NCI-H2171 treated with DMSO at 0.1 percent for 48 hours (cell line): Measurements from ENCODE around the gene SIMC1.
A peak's percentile ranks its signal among the peaks of the same experiment; 100 is the strongest.
"Not testable (repeated sequence)": the region's sequence is repeated elsewhere in the genome, so short reads cannot be mapped to it uniquely, and the experiment has no call there.

Source experiments
- DNase-seq: peaks from one replicate; lab custom pipeline; 2025; lab: John Stamatoyannopoulos, UW

The SIMC1 gene

DNA sequence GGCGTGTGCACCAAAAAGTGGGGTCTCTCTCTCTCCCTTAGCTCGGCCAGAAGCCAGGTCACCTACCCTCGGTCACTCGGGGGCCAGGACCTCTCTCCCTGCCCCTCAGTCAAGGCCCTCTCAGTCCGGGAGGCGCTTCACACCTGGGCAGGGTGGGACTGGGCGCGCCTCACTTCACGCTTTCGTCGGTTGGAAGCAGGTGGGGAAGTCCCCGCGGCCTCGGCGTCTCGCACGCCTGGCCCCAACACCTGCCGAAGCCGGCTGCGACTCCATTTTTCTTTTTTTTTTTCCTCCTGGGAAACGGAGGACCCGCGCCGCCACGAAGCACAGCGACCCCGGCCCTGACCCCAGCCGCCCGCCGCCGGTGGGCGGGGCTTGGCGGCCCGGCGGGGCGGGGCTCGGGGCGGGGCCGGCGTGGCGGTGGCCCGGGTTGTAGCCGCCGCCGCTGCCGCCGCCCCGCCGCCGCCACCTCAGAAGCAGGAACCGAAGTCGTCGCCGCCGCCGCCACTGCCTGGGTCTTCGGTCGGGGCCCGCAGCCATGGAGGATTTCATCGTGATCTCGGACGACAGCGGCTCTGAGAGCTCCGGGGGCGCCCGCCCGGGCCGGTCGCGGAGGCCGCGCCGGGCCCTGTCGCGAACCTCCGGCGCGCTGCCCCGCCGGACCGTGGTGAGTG lies at the start of gene SIMC1:
SIMC1 (plus strand) TSS at position 454 of the 674 bp plus-strand sequence; CDS start at position 539, 85 bp downstream.
- DNase-seq = peak; percentile 11

DNA sequence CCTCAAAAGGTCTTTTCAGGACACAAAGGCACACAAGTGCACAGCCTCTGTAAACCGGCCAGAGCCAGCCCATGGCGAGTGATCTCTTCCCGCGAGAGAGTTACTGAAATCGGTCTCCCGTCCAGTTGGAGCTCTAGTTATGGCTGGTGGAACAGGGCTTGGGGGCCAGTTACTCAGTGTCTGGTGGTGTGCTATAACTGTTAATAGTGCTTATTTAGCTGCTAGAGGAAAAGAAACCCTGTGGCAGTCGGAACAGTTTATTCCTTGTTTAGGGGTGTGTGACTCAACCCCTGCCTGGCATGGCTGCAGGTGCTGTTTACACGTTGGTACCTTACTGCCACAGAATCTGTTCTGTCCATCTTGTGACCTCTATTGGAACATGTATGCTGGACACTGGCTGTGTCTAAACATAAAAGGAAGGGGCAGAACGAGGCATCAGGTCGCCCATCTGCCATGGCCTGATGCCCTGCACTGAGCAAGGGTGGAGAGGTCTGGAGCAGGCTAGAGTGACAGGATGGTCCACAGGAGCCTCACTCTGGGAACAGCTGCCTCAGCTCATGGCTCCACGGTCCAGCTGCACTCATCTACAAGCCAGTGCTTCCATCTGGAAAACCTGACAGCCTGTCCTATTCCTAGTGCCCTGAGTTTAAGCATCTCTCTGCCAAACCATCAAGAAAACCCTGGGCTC lies 49.6 kb upstream of the SIMC1 start:
- no peak for DNase-seq

- DNase-seq = no peak
Measured at GRCh38 chr5:176189857-176190256, 48.4 kb upstream of the SIMC1 start.

- DNase-seq = no peak
Measured at GRCh38 chr5:176190886-176191755, 47.1 kb upstream of the SIMC1 start.

GRCh38 chr5:176192094-176192721 lies 46.0 kb upstream of the SIMC1 start:
- DNase-seq = no peak

DNA sequence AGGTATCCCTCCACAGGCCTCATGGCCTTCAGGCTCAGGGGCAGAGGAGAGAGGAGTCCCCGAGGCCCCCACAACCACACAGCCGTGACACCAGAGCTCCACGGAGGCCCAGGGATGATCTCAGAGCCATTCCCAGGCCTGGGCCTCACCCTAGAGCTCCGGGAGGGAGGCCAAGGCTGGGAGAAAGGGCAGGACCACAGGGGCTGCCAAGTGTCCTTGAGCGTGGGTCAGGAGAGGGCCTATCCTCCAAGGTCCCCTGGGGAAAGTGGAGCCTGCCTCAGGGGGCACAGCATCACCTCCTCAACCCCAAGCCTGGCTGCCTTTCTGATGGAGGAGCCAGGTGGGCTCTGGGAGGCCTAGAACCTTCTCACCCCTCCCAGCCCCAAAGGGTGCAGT lies 45.5 kb upstream of the SIMC1 start:
- not testable (repeated sequence) for DNase-seq

DNA sequence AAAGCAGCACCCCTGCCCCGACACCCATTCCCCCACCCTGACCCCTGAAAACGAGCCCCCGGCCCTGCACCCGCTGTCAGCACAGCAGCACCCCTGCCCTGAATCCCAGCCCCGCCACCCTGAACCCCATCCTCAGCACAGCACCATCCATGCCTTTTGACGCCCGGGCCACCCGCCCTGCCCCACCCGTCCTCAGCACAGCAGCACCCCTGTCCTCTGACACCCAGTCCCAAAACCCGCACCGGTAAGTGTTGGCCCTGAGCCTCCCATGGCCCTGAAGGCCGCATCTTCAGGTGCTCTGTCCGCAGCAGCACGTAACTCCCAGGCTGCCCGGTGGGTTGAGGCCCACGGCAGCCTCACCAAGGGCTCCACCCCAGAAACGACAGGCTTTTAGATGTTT lies 44.6 kb upstream of the SIMC1 start:
- DNase-seq = not testable (repeated sequence)

DNA sequence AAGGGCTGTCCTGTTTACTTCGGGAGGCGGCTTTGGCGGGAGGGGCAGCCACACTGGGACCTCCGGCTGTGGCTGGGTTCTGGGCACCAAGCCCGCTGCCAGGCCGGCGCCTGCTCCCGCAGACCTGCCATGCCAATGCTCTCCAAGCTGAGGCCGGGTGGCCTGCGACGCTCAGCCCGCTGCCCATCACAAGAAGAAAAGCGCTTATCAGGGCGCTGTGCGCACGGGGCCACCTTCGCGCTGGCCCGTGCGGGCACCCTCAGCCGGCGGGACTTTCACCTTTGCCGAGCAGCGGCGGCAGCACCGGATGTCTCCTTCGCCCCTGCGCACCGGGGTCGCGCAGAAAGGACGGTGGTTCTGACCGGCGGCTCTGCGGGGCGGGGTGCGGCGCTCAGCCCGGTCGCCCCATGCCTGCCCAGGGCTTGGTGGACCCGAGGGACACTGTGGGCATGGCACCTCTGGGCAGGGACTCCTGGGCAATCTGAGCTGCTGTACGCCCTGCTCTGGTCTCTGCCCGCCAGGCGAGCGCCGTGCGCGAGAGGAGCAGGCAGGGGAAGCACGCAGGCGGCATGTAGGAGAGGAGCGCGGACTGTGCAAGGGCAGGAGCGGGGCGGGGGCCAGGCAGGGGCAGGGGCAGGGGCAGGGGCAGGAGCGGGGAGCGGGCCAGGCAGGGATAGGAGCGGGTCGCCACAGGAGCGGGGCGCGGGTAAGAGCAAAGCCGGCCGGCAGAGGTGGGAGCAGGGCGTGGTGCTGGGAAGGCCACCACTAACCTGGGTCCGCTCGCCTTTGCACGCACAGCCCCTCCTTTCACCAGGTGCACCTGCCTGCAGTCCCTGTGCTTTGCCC lies 43.8 kb upstream of the SIMC1 start:
- DNase-seq = not testable (repeated sequence)

DNA sequence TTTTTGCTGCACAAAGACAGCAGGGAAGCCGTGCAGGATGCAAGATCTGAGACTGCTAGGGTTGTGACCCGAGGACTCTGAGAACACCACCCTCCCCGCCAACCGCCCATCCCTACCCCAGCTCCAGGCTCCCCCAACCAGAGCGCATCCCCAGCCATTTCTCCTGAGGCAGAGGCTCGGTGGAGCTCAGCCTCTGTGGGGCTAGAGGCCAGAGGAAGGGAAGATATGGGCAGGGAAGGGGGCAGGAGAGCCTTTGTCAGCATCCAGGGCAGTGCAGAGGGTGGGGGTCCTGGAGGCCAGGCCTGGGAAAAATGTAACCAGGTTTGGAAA lies 43.2 kb upstream of the SIMC1 start:
- DNase-seq = not testable (repeated sequence)

DNA sequence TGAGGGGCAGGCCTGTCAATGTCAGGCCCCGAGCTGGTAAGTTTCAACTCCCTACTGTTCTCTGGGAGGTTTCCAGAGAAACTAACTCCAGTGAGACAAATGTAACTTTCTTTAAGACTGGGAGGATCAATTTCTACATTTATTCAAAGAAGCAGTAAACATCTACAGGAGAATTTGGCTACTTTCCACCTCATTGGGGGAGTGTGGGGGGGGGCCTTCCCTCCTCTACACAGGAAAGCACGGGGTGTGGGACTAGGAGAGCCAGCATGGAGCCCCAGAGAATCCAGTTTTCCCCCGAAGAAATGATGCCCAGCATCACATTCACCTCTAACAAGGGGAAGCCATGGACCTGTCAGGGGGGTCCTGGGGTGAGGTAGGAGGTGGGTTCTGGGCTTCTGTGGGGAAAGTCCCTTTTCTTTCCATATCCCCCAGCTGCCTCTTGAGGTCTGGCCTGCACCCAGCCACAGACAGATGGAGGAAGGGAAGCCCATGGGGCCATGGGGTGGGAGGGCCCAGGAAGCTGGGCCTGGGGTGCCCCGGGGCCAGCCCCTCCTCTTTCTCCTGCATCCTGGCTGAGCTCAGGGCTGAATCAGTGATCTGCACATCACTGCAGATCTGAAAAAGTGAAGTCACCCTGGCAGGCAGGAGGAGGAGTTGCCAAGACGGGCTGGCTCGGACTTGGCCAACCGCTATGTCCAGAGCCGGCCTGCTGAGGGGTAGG lies 42.6 kb upstream of the SIMC1 start:
- DNase-seq = not testable (repeated sequence)

- not testable (repeated sequence) for DNase-seq
Measured at GRCh38 chr5:176196781-176197180, 41.4 kb upstream of the SIMC1 start.

- DNase-seq = not testable (repeated sequence)
Measured at GRCh38 chr5:176197234-176197858, 40.9 kb upstream of the SIMC1 start.

GRCh38 chr5:176198299-176198698 lies 39.9 kb upstream of the SIMC1 start:
- not testable (repeated sequence) for DNase-seq

GRCh38 chr5:176198991-176199733 lies 39.1 kb upstream of the SIMC1 start:
- DNase-seq = peak; percentile 5

DNA sequence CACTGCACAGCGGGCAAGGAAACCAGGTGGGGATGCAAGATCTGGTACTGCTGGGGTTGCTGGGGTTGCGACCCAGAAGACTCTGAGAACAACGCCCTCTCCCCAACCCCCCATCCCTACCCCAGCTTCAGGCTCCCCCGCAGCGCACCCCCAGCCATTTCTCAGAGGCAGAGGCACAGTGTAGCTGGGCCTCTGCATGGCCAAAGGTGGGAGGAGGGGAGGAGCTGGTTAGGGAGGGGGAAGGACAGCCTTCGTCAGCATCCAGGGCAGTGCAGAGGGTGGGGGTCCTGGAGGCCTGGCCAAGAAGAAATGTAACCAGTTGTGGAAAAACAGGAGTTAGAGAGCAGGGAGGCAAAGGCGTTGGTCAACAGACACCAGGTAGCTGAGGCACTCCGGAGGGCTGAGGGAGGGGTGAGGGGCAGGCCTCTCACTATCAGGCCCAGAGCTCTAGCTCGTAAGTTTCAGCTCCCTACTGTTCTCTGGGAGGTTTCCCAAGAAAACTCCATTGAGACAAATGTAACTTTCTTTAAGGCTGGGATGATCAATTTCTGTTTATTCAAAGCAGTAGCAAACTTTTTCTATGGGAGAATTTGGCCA lies 38.3 kb upstream of the SIMC1 start:
- DNase-seq = not testable (repeated sequence)

DNA sequence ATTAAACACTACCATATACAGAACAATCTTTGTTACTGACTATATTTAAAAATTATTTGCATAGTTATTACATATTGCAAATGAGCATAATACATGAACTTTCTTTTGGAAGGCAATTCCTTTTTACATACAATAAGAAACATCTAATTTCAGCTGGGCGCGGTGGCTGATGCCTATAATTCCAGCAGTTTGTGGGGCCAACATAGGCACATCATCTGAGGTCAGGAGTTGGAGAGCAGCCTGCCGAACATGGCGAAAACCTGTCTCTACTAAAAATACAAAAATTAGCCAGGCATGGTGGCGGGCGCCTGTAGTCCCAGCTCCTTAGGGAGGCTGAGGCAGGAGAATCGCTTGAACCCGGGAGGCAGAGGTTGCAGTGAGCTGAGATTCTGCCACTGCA lies 36.4 kb upstream of the SIMC1 start:
- no peak for DNase-seq

DNA sequence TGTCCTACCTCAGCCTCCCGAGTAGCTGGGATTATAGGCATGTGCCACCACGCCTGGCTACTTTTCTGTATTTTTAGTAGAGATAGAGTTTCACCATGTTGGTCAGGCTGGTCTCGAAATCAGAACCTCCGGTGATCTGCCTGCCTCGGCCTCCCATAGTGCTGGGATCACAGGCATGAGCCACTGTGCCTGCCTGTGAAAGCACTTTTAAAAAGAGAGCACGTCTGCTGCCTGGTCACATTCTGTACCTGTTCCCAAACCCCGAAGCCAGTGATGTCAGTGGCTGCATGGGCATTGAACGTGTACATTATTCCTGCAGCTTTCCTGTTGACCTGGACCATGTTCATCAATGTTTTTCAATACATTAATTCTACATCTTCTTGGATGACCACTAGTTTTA lies 35.1 kb upstream of the SIMC1 start:
- no peak for DNase-seq

- not testable (repeated sequence) for DNase-seq
Measured at GRCh38 chr5:176203535-176203934, 34.7 kb upstream of the SIMC1 start.

DNA sequence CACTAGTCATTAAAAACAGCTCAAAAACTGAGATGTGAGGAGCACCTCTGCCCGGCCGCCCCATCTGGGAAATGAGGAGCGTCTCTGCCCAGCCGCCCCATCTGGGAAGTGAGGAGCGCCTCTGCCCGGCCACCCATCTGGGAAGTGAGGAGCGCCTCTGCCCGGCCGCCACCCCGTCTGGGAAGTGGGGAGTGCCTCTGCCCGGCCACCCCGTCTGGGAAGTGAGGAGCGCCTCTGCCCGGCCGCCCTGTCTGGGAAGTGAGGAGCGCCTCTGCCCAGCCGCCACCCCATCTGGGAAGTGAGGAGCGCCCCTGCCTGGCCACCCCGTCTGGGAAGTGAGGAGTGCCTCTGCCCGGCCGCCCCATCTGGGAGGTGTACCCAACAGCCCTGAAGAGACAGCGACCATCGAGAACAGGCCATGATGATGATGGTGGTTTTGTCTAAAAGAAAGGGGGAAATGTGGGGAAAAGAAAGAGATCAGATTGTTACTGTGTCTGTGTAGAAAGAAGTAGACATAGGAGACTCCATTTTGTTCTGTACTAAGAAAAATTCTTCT lies 23.7 kb upstream of the SIMC1 start:
- not testable (repeated sequence) for DNase-seq
